Measurements from ENCODE around the gene RPP38.
A peak's percentile ranks its signal among the peaks of the same experiment; 100 is the strongest.

The RPP38 gene

DNA sequence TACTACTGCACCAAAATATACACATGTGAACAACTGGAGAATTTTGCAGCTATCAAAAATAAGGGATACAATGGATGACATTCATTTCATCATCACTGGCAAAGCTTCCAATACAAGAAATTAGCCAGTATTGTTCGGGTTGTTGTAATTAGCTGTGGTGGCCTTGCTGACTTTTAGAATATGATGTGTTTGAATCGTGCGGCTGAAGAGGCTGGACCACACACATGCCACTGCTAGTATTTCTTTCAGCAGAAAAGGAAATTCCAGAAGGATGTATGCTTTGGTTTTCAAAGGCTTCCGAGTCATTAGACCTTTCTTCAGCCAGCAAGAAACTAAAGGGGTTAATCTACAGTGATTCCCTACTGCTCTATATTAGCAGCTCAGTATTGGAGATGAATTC is 16.6 kb downstream of the RPP38 start:
- no peak for DNase-seq

DNA sequence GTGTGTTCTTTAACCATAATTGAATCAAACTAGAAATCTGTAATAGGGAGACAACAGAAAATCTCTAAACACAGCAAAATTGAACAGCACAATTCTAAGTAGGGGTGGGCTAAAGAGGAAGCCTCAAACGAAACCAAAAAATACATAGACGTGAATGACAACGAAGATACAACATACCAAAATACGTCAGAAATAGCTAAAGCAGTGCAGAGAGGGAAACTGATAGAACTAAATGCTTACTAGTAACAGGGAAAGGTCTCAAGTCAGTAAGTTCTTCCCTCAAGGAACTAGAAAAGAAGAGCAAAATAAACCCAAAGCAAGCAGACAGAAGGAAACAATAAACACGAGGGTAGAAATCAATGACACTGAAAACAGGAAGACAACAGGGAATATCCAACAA is 19.1 kb downstream of the RPP38 start:
- no peak for DNase-seq

DNA sequence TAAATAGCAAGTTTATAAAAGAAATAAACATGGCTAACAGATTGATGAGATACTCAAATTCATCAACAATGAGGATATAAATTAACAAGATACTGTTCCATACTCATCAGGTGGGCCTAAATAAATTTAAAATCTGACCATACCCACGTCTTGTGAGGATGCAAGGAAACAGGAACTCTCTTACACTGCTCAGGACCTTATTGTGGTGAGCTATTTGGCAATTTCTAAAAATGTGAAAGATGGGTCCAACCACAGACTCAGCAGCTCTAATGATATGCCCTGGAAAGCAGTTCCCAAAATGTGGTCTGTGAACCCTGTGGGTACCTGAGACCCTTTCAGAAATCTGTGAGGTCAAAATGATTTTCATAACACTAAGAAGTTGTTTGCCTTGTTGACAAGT is 21.5 kb downstream of the RPP38 start:
- no peak for DNase-seq

DNA sequence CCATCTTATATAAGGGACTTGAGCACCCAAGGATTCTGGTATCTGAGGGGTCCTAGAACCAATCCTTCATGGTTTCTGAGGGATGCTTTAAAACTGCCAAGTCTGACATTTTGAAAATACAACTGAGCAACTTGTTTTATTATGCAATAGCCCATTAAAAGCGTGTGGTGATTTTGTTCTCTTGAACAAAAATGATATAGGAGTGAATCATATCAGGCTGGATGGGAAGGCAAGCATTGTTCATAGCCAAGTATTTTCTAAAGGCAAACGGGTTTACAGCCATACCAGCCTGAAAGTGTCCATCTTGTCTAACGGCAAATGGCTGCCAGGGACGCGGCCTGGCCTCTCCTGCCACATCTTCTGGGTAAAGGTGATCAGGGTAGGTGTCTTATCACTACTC is 23.4 kb downstream of the RPP38 start:
- DNase-seq = no peak

DNA sequence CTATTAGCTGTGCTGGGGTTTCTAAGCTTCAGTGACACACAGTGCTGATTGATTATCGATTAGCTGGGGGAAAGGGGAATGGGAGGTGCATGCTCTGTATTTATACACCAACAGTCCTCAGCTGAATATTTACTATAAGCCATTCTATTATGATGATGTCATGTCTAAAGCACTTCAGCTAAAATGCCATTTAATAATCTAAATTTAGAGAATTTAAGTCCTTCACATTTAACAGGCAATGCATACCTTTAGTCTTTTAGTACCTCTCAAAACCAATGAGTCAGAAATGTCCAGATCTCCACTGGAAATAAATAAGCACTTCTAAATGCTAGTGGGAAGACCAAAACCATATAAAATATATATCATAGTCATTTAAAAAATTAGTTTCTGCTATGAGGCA is 24.6 kb downstream of the RPP38 start:
- DNase-seq = no peak

DNA sequence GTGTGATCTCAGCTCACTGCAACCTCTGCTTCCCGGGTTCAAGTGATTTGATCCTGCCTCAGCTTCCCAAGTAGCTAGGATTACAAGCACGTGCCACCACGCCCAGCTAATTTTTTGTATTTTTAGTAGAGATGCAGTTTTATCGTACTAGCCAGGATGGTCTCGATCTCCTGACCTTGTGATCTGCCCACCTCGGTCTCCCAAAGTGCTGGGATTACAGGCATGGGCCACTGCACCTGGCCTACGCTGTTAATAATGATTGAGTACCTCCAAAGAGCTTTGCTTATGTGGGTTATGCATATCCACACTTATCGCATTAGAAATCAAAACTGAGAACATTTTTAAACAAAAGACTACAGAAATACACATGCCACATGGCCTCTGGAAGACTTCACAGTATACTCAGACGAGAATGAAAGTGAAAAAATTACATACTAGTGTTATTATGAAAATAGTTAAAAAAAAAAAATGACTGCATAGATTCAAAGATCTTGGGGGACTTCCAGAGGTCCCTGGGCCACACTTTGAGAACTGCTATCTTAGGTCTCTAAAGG is 25.4 kb downstream of the RPP38 start:
- no peak for DNase-seq

DNA sequence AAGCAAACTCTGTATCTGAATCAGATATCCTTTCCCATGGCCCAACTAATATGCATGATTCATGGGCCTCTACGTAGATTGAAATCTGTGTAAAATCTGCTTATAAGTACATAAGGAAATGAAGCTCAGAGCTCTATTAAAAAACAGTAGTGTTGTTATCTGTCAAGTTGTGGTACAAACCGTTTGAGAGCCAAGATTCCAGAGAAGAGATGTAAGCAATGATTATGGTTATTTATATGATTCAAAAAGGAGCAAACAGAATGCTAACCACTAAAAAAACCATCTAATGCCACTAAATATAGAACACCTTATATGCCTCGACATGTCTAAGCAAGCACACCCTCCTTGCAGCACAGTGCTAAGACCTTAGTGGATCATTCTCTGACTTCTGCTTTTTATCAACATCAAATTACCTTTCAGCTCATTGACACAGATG is 26.6 kb downstream of the RPP38 start:
- DNase-seq = no peak

DNA sequence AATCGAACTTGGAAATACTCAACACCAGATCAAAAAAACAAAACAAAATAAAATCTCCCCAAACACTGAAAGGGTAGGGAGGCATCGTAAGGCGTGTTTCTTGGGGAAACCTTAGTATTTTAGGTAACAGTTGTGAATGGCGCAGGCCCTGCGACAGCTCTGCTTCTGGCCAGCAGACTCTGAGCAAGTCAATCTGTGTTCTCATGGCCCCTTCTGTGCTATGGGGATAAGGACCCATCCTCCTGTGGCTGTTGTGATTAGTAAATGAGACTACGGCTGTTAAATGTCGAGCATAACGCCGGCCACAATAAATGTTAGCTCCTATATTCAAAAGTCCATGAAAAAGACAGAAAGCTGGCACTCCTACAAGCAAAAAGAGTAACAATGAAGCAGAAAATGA is 27.0 kb downstream of the RPP38 start:
- no peak for DNase-seq

DNA sequence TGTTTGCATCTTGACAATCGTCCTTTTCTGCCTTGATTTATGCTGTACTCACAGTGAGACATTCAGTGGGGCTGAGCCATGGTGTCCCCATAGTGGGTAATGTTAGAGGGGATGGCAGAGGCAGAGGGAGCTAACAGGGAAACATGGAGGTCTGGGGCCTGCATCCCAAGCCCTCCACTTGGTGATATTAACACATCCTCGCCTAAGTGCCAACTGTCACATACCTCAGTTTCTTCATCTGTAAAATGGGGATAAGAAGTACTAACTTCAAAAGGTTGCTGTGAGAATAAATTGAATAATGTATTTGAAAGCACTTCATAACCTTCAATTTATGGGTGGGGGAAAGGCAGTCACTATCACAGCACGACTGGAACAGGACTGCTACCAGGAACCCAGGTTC is 27.8 kb downstream of the RPP38 start:
- no peak for DNase-seq

DNA sequence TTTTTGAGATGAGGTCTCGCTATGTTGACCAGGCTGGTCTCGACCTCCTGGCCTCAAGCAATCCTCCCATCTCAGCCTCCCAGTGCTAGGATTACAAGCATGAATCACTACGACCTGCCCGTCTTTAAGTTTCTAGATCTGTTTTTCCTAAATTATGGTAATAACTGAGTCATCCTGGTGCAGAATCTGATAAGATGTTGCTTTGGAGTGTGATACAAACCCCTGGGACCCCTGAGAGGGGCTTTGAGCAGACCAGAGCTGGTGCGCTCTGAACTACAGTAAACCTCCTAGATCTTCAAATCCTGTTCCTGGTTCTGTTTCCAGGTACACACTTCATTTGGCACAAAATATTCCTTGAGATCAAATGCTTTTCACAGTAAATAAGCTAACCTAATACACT is 34.2 kb downstream of the RPP38 start:
- no peak for DNase-seq

DNA sequence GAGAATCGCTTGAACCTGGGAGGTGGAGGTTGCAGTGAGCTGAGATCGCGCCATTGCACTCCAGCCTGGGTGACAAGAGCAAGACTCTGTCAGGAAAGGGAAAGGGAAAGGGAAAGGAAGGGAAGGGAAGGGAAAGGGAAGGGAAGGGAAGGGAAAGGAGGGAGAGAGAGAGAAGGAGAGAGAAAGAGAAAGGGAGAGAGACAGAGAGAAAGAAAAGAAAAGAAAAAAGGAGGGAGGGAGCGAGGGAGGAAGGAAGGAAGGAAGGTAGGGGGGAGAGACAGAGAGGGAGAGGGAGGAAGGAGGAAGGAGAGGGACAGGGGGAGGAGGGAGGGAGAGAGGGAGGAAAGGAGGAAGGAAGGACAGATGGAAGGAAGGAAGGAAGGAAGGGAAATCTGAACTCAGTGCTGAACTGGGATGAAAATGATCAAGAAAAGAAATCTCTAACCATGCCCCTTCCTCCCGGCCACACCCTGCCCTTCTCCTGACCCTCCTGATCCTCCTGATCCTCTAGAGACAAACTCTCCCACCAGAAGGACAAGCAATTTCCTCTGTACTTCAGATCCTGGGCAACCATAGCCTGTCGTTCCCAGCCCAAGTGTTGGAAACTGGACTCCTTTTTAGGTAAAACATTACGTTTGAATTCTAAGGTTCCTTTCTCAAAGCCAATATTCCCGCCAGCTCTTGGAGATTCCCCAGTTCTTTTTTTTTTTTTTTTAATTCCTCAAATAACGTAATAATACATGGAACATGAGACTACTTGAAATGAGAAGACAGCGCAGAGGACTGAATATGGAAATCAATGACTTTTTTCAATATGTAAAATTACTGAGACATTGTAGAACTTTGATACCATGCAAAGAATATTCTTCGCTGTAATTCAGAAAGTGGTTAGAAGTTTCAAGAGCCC is 39.2 kb downstream of the RPP38 start:
- no peak for DNase-seq

DNA sequence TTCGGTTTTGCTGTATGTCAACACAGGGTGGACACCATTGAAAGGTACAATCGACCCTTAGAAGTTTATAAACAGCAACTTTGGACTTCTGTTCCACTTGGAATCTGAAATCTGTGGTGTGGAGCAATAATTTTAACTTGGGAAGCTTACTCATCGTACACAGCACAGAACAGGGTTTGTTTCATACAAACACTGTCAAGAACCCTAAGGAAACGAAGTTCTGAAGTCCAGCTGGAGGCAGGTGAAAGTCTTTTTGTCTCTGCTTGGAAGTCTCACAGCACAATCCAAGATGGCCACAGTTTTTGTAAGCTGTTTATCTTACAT is 39.8 kb downstream of the RPP38 start:
- DNase-seq = no peak

DNA sequence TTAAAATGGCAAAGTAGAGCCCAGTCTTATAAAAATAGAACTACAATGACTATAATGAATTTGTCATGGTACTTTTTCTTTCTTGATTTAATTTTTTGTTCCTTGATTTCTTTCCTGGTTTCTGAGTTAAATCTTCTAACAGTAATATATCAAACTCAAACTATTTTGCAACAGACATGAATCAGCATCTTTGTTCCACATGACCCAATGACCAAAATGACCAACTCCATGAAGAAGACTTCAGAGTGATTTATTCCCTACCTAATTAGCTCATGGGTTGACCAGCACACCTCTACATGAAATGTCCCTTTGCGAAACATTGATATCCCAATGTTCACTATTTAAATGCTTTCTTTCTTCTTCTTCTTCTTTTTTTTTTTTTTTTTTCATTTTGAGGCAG is 40.5 kb downstream of the RPP38 start:
- no peak for DNase-seq

DNA sequence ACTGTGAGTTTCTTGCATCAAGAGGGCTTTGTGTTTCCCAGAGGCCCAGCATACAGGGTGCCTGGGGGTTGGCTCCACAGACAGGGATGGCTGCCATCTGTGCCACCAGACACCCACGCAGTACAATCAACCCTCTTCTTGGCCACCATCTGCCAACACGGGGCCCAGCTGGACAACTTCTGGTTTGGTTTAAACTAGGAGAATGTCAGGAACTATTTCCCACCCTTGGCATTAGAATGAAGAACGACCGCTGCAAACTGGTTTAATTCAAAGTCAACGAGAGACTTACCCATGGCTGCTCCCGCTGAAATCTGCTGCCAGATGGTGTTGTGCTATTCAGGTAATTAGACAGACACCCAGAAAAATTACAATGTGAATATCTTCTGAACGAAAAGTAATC is 43.5 kb downstream of the RPP38 start:
- DNase-seq = no peak

DNA sequence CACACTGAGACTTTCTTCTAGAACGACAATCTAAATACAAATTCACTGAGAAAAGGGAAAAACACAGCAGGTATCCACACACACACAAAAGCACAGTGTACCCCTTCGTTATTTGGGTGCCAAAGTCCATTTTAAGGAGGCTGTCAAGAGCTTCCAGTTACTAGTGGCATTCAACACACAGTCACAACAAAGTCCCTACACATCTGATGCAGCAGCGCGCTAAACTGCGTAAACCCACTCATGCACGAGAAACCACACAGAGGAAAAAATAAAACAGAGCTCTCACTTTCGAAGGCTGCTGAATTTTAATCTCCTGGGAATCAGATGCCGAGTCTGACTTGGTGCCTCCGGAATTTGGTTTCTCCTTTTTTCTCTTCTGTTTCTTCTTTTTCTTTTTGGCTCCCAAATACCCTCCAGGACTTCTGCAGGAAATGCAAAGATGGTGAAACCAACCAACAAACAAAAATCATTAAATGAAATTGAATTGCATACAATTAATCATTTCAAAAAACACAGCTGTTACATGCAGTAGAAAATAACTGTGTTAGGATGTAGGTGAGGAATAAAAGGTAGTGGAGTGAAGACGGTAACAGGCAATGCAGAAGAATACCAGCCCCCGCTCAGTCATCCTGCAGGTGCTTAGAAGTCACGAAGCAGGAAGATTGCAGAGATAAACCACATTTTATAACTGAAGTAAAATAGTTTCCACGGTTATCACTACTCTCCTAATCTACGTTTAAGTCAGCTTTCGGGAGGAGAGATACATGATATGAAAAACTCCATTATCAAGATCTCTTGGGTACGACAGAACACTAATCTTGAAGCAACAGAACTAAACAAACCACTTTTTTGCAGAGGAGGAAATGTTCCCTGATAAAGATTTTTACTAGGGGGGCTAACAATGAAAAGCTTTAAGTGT is 44.2 kb downstream of the RPP38 start:
- no peak for DNase-seq

DNA sequence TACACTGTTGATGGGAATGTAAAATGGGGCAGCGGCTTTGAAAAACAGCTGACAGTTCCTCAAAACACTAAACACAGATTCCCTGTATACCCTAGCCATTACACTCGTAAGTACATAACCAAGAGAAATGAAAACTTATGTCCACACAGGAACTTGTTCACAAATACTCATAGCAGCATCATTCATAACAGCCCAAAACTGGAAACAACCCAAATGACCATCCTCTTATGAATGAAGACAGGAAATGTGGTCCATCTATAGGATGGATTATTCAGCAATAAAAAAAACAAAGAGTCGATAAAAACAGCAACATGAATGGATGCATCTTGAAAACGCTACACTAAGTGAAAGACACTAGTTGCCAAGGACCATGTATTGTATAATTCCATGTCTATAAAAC is 47.6 kb downstream of the RPP38 start:
- no peak for DNase-seq

DNA sequence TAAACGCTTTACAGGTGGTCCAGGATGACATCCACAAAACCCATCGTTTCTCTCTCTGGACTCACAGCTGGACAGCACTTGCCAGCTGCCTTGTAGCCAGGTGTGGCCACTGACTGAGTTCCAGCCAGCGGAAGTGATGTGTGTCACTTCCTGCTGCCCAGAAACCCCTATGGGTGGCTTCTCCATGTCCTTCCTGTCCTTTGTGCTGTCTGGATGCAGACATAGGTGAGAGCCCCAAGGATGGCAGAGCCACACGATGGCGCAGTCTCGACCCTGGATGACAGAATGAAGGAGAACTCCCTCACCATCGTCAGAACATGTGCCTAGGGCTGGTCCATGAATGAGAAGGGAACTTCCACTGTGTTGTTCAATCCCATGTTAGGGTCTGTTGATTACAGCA is 49.2 kb downstream of the RPP38 start:
- DNase-seq = no peak

DNA sequence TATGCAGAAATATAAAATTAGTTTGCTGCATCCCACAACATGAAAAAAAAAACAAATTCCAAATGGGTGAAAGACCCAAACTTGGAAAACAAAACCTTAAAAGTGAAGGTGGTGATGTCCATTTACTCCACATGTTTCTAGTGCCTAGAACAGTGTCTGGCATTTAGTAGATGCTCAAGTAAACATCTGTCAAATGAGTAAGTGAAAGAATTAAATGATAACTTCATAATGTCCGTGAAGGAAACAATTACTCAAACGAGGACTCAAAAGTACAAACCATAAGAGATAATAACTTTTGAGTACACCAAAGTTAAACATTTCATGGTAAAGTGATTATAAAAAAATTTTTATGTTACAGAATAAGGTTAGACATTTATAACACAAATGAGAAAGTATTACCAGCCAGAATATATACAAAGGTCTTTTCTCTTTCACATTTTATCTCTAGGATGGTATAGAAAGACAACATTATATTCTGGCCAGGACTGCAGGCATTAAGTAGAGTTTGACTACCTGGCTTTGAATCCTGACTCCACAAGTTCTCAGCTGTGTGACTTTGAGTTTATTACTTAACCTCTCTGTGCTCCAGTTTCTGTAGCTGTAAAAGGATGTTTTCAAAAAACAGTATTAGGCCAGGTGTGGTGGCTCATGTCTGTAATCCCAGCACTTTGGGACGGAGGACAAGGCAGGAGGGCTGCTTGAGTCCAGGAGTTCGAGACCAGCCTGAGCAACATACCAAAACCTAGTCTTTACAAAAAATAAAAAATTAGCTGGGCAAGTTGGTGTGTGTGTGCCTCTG is 50.6 kb downstream of the RPP38 start:
- no peak for DNase-seq

DNA sequence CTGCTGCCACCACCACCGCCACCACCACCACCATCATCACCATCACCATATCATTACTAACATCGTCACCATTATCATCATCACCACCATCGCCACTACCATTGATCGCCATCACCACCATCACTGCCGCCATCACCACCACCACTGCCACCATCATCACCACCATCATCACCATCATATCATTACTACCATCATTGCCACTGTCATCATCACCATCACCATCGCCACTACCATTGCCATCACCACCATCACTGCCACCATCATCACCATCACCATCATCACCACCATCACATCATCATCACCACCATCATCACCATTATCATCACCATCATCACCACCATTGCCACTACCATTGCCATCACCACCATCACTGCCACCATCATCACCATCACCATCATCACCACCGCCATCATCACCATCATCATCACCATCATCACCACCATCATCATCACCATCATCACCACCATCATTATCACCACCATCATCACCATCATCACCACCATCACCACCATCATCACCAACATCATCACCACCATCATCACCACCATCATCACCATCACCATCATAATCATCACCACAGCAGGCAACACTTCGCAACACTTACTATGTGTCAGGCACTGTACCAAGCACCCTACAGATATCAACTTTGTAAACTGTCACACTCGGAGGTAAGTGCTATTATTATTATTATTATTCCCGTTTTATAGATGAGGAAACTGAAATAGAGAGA is 52.1 kb downstream of the RPP38 start:
- DNase-seq = no peak

DNA sequence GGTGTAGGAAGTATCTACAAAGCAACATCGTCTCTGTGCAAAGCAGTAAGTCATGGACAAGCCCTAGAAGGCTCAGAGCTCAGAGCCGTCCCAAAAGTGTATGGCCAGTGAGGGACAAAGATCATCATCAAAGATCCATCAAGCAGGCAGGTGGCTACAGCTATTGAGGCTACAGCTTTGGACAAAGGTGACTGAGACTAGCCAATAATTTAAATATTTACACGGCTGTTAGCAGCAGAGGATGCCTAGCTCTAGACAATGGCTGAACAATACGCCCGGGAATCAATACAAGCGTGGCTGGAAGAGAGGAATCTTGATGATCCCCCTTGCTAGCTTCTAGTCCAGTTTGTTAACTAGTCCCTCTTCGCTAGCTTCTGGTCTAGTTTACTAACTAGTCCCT is 53.4 kb downstream of the RPP38 start:
- peak; percentile 20 for DNase-seq

DNA sequence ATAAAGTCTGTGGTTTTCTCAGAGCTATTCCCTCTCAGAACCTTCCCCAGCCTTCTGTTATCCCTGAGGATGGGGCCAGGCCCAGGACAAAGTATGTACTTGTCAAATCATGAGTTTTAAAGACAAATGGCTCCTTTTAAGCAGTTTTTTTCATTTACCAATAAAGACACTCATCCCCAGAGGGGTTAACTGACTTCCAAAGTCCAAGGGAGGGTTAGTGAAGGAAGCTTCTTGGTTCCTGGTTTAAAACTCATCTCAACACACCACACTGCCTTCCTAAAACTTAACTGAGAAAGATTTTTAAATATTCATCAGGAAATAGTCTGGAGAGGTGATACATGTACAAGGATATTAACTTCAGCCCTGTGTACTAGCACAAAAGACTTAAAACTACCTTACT is 55.4 kb downstream of the RPP38 start:
- DNase-seq = no peak
